Activated CD8-positive, alpha-beta memory T cell treated with anti-CD3 and anti-CD28 coated beads, Interleukin-2, amount 50 U/mL, for 24 hours (primary cell): ENCODE measurements around the gene PDLIM1.
"Not testable (repeated sequence)": the region's sequence is repeated elsewhere in the genome, so short reads cannot be mapped to it uniquely, and the experiment has no call there.

Experiments
- DNase-seq: peaks from one replicate; pipeline ENCODE4 v3.0.0-alpha.2; 2020; ENCODE audit errors: extremely low read depth

Gene PDLIM1

DNA sequence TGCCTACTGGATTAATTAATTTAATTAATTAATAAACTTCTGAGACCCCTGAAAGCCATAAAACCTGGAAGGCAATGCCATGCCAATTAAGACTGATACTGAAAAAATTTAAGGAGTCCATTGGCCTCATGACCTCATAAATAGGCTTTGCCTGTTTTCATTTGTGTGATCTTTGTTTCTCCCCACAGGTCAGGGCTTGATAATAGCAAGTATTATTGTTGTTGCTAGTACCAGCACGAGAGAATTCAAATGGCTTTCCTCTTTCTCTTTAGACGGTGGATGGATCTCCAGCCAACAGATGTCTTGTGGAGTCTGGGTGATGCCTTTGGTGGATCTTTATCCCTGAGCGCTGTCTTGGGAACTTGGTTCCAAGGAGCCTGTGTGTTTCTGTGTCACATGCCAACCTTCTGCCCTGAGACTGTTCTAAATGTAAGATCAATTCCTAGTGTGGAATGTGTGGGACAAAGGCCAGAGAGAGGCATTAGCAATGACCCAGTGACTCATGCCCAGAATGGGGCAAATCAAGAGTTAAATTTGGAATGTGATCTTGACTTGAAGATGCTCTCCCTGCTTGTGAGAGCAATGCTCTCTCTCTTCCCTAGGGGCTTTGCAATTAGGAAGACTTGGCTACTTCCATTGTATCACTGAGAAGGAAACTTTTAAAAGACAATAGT, 79.1 kb downstream of the PDLIM1 start:
- DNase-seq, result no peak

DNA sequence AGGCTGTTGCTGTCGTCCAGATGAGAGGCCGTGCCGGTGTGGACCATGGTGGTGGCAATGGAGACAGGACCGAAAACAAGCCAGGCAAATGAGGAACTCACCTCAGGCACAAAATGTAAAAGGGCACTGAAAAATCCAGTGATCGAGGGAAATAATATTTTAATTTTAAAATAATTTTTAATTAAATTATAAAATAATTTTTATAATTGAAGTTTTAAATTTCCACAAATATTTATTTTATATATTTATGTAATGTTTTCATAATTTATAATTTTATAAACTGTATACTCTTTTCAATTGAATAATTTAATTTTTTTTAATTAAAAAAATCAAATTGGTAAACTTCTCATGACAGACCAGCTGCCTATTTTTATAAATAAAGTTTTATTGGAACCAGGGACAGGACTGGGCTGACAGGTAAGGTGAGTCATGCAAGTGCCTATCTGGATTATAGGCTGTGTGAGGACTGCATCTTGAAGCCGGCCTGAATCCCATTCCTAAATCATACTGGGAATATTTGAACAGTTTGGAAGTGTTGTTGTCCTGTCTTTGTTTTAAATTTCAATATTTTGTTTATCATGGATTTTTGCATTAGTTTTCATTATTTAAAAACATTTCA, 81.2 kb downstream of the PDLIM1 start:
- DNase-seq, result no peak

- DNase-seq, result no peak
Measured at GRCh38 chr10:95208702-95209391, 82.0 kb downstream of the PDLIM1 start.

DNA sequence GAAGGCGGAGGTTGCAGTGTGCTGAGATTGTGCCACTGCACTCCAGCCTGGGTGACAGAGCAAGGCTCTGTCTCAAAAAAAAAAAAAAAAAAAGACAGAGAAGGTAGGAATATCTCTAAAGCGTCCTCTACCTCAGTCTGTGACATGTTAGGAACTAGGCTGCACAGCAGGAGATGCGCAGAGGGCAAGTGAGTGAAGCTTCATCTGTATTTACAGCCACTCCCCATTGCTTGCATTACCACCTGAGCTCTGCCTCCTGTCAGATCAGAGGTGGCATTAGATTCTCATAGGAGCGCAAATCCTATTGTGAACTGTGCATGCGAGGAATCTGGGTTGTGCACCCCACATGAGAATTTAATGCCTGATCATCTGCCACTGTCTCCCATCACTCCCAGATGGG, 87.9 kb downstream of the PDLIM1 start:
- DNase-seq, result not testable (repeated sequence)

- DNase-seq, result no peak
Measured at GRCh38 chr10:95201736-95202135, 89.1 kb downstream of the PDLIM1 start.

DNA sequence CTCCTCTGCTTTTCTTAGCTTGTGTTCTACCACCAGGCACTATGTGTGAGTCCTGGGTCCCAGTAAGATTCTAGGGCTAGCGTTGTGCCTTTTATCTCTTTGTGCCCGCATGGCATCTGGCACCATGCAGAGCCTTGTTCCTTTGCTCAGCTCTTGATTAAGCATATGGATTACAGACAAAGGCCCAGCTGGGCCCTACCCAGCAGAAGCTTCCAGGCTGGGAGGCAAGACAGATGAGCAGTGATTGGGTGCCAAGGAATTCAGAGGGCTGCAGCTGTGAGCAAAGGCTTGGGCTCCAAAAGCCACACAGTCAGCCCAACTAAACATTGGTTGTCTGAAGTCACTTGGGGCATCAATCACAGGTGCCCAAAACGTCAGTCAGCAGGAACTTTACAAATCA, 94.8 kb downstream of the PDLIM1 start:
- DNase-seq, result no peak

GRCh38 chr10:95193944-95194343, 96.9 kb downstream of the PDLIM1 start, which contains the start of gene ACSM6:
TSS of gene ACSM6 (plus strand) at chr10:95194238. CDS start at chr10:95194486, 248 bp downstream.
- no peak for DNase-seq

GRCh38 chr10:95188593-95188992, 102.2 kb downstream of the PDLIM1 start:
- DNase-seq, result no peak

DNA sequence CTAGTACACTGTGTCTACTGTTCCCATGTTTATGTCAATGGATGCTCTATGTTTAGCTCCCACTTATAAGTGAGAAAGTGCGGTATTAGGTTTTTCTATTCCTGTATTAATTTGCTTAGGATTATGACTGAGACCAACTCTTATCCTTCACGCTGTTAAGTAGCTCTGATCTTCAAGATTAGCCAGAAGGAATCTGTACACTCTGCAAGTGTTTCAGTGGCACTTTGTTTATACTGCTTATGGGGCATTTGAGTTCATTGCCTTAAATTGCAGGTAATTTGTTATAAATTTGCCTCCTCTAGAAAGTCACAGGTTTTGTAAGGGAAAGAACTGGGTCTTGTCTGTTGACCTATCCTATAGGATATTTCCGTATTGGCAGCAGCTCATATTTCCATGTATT, 103.2 kb downstream of the PDLIM1 start:
- DNase-seq, result no peak
